Esophagus muscularis mucosa (tissue), 4 donors: ENCODE data around the gene LMF1. TPM values are rescaled to one million over a fixed set of nuclear protein-coding genes. Genes with fewer than 3 reads are reported as not detected.
A peak's percentile ranks its signal among the peaks of the same experiment; 100 is the strongest.

Experiments
- DNase-seq: peaks from one replicate; pipeline ENCODE4 v3.0.0-alpha.2; 2017; ENCODE audit errors: extremely low spot score
- H3K27ac ChIP-seq, 4 donors: fragments of 200-600 bp; sonication (generic); replicated peaks in 1 of 4; 1 replicate in 3 of 4; 2 replicates in 1 of 4; pipeline ENCODE4 v1.5.1; 2016 to 2019; ENCODE audit warnings: mild to moderate bottlenecking in 1 of 4
- H3K27me3 ChIP-seq, 4 donors: fragments of 200-600 bp; sonication (generic); one replicate each; pipeline versions ENCODE4 v1.5.1 to v1.6.0; 2016 to 2019
- H3K36me3 ChIP-seq, 4 donors: fragments of 200-600 bp; sonication (generic); one replicate each; pipeline ENCODE4 v1.5.1; 2016 to 2019
- H3K4me1 ChIP-seq, 4 donors: fragments of 200-600 bp; sonication (generic); one replicate each; pipeline ENCODE4 v1.5.1; 2016 to 2019
- H3K4me3 ChIP-seq, 4 donors: fragments of 200-600 bp; sonication (generic); 1 replicate in 2 of 4; 2 replicates in 2 of 4; pipeline ENCODE4 v1.5.1; 2016 to 2019; ENCODE audit warnings: mild to moderate bottlenecking in 4 of 4, moderate library complexity in 1 of 4
- H3K9me3 ChIP-seq, 4 donors: fragments of 200-600 bp; sonication (generic); 1 replicate in 3 of 4; 2 replicates in 1 of 4; pipeline ENCODE4 v1.5.1; 2016 to 2019
- EP300 ChIP-seq: sonication (generic); formaldehyde crosslinking; IDR thresholded peaks from one replicate; pipeline ENCODE4 v1.6.1; 2017; ENCODE audit warnings: antibody characterized with exemption
- POLR2A ChIP-seq: fragments of 450-650 bp; IDR thresholded peaks from one replicate; pipeline ENCODE4 v1.6.1; 2017; ENCODE audit warnings: antibody characterized with exemption, moderate library complexity, mild to moderate bottlenecking, low read depth
- POLR2AphosphoS5 ChIP-seq, 2 donors: sonication (generic); formaldehyde crosslinking; IDR thresholded peaks; one replicate each; pipeline ENCODE4 v1.6.1; 2017; ENCODE audit warnings: antibody characterized with exemption in 2 of 2
- WGBS: methylation state at CpG from one replicate; pipeline ENCODE4 v1.1.5; 2018; 5-methylcytosine and 5-hydroxymethylcytosine counted together
- intact Hi-C: fragments of 100-400 bp; cut with DNase I; formaldehyde crosslinking; loops from one replicate; pipeline ENCODE4 v1.15.1; 2023
- total RNA-seq, 4 donors: library from RNA; depleted of rRNA; stranded (reverse); fragments of >200 nt; gene quantifications; one replicate each; pipeline versions ENCODE4 v1.1.0 to v1.2.1, GENCODE V29; 2016
- TF ChIP-seq, protein P1 (sequence below), 3 experiments: fragments of 200-600 bp in 2 of 3; fragments of 450-650 bp in 1 of 3; sonication (generic) in 2 of 3; IDR thresholded peaks; one replicate each; pipeline ENCODE4 v1.5.1; 2017 to 2019; ENCODE audit warnings: antibody characterized with exemption in 3 of 3, mild to moderate bottlenecking in 2 of 3, moderate library complexity in 1 of 3

Gene LMF1
- total RNA-seq, 4 donors from 2014 or later: 14.5 to 32.0 (median 23.8) TPM

DNA sequence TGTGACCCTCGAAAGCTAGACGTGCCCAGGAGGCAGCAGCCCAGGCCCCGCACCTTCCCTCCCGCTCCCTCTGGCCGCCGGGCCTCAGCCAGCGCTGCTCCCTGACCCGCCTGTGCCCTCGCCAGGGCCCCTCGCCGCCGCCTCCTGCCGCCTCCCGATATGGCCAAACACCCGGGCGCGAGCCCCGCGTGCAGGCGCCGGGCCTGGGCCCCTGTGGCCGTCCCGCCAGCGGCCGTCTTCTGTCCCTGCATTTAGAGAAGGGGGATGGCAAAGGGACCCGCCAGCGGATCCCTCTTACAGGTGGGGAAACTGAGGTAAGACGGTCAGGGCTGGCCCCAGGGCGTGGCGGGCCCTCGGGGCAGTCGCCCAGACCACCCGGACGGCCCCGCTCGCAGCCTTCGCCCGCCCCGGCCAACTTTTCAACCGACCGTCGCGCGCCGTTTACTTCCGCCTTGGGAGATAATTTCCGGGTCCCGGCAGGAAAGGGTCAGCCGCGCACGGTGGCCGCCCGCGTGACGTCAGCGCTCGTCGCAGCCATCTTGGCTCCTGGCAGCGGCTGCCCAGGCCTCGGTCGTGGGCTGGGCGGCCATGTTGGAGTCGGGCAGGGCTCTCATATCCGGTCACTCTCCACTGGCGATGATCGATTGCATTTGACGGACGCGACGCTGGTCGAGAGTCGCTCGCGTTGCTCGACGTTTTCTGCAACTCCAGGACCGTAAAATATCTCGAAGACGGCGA is 163.3 kb downstream of the LMF1 start:
- H3K36me3 ChIP-seq: no peaks in the 10 kb centered on the region
- peak; percentile 86 to 95 for TF ChIP-seq POLR2AphosphoS5 (IDR thresholded peaks at IDR 0.05)
- TF ChIP-seq EP300: no peak
- TF ChIP-seq, protein P1, sequence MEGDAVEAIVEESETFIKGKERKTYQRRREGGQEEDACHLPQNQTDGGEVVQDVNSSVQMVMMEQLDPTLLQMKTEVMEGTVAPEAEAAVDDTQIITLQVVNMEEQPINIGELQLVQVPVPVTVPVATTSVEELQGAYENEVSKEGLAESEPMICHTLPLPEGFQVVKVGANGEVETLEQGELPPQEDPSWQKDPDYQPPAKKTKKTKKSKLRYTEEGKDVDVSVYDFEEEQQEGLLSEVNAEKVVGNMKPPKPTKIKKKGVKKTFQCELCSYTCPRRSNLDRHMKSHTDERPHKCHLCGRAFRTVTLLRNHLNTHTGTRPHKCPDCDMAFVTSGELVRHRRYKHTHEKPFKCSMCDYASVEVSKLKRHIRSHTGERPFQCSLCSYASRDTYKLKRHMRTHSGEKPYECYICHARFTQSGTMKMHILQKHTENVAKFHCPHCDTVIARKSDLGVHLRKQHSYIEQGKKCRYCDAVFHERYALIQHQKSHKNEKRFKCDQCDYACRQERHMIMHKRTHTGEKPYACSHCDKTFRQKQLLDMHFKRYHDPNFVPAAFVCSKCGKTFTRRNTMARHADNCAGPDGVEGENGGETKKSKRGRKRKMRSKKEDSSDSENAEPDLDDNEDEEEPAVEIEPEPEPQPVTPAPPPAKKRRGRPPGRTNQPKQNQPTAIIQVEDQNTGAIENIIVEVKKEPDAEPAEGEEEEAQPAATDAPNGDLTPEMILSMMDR (IDR thresholded peaks at IDR 0.05): no peak
- TF ChIP-seq POLR2A: peak; percentile 61
- peak overlapping the region; percentile 72 to 97 (median 87) for H3K4me3 ChIP-seq
- H3K27me3 ChIP-seq: peaks cover 0 to 64% (median 3%) of the 10 kb centered on the region in 4 donors
- peak overlapping the region; percentile 85 to 93 (median 89) for H3K27ac ChIP-seq
- peaks cover 0 to 7% (median 0%) of the 10 kb centered on the region in 4 donors for H3K9me3 ChIP-seq
- 0% methylated on average over 48 of the region's 80 CpGs for WGBS
- H3K4me1 ChIP-seq: peaks cover 10 to 36% (median 23%) of the 10 kb centered on the region in 4 donors
- peak; percentile 94 for DNase-seq
- intact Hi-C loops: no loop called here

DNA sequence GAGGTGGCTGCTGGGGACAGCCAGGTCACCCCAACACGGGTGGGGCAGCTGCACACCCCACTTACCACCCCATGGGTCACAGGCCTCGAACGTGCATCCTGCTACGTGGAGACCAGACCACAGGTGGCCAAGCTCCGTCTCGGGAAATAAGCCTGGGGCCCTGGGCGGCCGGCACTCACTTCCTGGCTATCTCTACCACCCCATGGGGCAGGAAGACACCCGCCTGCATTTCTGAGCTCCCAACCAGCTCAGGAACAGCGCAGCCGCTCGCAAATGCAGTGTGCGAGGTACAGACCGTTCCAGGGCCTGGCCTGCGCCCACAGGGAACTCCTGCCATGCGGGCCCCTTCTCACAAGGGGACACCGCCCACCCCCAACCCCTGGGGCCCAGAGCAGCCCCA is 165.3 kb downstream of the LMF1 start:
- no peak for DNase-seq
- Histone ChIP-seq H3K27me3 (peaks cover 0 to 65% (median 19%) of the 10 kb centered on the region in 4 donors), H3K4me1 (peaks cover 10 to 39% (median 23%) of the 10 kb centered on the region in 4 donors), H3K36me3 (no peaks in the 10 kb centered on the region), H3K27ac (no peak overlapping the region), H3K9me3 (no peaks in the 10 kb centered on the region), H3K4me3 (no peak overlapping the region)
- 88% methylated on average over 11 of the region's 17 CpGs for WGBS
- TF ChIP-seq, protein P1 (IDR thresholded peaks at IDR 0.05): no peak
- TF ChIP-seq POLR2AphosphoS5 (IDR thresholded peaks at IDR 0.05): no peak
- no peak for TF ChIP-seq POLR2A
- TF ChIP-seq EP300: no peak
- intact Hi-C loops: no loop called here

DNA sequence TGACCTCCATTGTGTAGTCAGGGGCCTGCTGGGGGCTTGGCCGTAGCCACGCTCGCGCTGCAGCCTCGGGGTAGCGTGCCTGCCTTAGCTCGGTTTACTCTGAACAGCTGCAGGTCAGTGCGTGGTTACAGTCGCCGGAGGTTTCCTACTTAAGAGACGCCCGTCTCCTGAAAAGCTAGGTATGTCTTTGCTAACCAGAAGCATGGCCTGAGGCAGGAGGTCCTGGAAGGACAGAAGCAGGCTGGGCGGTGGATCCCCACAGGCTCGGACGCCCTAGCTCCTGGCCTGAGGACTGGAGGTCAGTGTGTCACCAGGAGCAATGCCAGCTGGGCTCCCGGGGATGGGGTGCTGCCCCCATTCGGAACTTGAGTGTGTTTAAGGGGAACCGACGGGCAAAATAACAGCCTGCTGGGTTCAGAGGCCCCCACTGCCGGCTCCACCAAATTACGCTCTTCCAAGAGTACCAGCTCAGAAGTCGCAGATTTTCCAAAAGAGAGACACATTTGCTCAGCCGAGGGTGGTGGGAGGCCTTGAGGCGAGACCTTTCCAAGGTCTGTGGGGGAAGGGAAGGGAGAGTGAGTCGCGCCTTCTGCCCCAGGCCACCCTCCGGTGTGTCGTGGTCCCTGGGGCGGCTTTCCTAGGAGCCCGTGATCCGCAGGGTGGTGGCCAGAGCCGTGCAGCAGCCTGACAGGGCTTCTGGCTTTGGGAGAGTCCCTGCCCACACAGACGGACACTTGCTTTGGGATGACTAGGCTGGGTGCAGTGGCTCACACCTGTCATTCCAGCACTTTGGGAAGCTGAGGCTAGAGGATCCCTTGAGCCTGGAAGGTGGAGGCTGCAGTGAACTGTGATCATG is 166.4 kb downstream of the LMF1 start:
- Histone ChIP-seq H3K36me3 (no peaks in the 10 kb centered on the region), H3K27ac (no peak overlapping the region), H3K27me3 (peaks cover 0 to 69% (median 26%) of the 10 kb centered on the region in 4 donors), H3K4me1 (peaks cover 10 to 45% (median 26%) of the 10 kb centered on the region in 4 donors), H3K4me3 (no peak overlapping the region), H3K9me3 (no peaks in the 10 kb centered on the region)
- WGBS: 55% methylated on average over 27 of the region's 33 CpGs
- no peak for DNase-seq
- TF ChIP-seq POLR2A (no peak), EP300 (no peak)
- TF ChIP-seq, protein P1 (IDR thresholded peaks at IDR 0.05): no peak
- intact Hi-C loops: no loop called here

DNA sequence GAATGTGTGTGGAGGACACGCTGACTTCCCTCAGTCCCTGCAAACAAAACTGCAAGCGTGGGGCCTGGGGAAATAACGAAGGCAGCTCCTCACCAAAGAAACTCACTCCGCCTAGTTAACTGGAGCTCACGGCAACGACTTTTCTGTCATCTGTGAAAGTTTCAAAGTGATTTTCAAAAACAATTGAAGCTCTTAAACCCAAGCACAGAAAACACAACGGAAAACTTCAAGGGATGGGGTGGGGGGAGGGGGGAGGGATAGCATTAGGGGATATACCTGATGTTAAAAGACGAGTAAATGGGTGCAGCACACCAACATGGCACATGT is 167.1 kb downstream of the LMF1 start:
- intact Hi-C loops: no loop called here
- WGBS: 46% methylated on average over 8 of the region's 8 CpGs
- DNase-seq: no peak
- Histone ChIP-seq H3K27ac (no peak overlapping the region), H3K27me3 (peaks cover 0 to 71% (median 28%) of the 10 kb centered on the region in 4 donors), H3K4me1 (peaks cover 10 to 38% (median 24%) of the 10 kb centered on the region in 4 donors), H3K9me3 (no peaks in the 10 kb centered on the region), H3K36me3 (no peaks in the 10 kb centered on the region), H3K4me3 (no peak overlapping the region)
- TF ChIP-seq POLR2AphosphoS5 (IDR thresholded peaks at IDR 0.05) (no peak), EP300 (no peak), POLR2A (no peak)
- TF ChIP-seq, protein P1 (IDR thresholded peaks at IDR 0.05): no peak

Other genes starting within 250 kb of the LMF1 start
- 10 to 100 TPM; 26.5 to 48.6 (median 40.3) TPM for gene ANTKMT, start 249.8 kb downstream of the LMF1 start, total RNA-seq
- gene CCDC78, start 244.5 kb downstream of the LMF1 start, total RNA-seq: 1 to 10 TPM in 1 of 4 donors, under 1 TPM in 3; 0.33 to 2.5 (median 0.61) TPM
- 1 to 10 TPM; 1.7 to 5.6 (median 4.5) TPM for gene HAGHL, start 243.9 kb downstream of the LMF1 start, total RNA-seq
- gene CIAO3, start 230.0 kb downstream of the LMF1 start, total RNA-seq: 10 to 100 TPM; 19.4 to 33.3 (median 30.2) TPM
- under 1 TPM in 1 of 4 donors, not detected in 3; 0.39 TPM for gene MSLN, start 210.2 kb downstream of the LMF1 start, total RNA-seq
- gene RPUSD1, start 182.6 kb downstream of the LMF1 start, total RNA-seq: 10 to 100 TPM; 10.4 to 29.1 (median 20.4) TPM
- 1 to 10 TPM; 2.0 to 8.8 (median 3.4) TPM for gene CHTF18, start 182.4 kb downstream of the LMF1 start, total RNA-seq
- not detected for gene GNG13, start 170.2 kb downstream of the LMF1 start, total RNA-seq
- gene SOX8, start 10.8 kb upstream of the LMF1 start, total RNA-seq: 1 to 10 TPM; 4.1 to 4.6 (median 4.3) TPM
- not detected for gene SSTR5, start 101.8 kb upstream of the LMF1 start, total RNA-seq
- not detected for gene C1QTNF8, start 125.3 kb upstream of the LMF1 start, total RNA-seq
- 100 to 1,000 TPM; 225 to 361 (median 259) TPM for gene CACNA1H, start 182.1 kb upstream of the LMF1 start, total RNA-seq